Dedifferentiated amniotic fluid mesenchymal stem cell (primary cell): Measurements from ENCODE around the gene LSM5.
"Not testable (repeated sequence)": the region's sequence is repeated elsewhere in the genome, so short reads cannot be mapped to it uniquely, and the experiment has no call there.

Source experiments
- DNase-seq: peaks from one replicate; pipeline ENCODE4 v3.0.0-alpha.2; 2016; ENCODE audit errors: extremely low spot score

Gene LSM5

GRCh38 chr7:32506266-32507054 lies 16.3 kb upstream of the LSM5 start:
- DNase-seq = peak; percentile 52

- DNase-seq = no peak
Observed at GRCh38 chr7:32502728-32503127, 12.5 kb upstream of the LSM5 start.

GRCh38 chr7:32501522-32501921 lies 11.3 kb upstream of the LSM5 start:
- DNase-seq = peak; percentile 54

- DNase-seq = no peak
Observed at GRCh38 chr7:32500922-32501341, 10.8 kb upstream of the LSM5 start.

GRCh38 chr7:32500216-32500615 lies 10.0 kb upstream of the LSM5 start:
- not testable (repeated sequence) for DNase-seq

- DNase-seq = not testable (repeated sequence)
Observed at GRCh38 chr7:32499755-32500154, 9.6 kb upstream of the LSM5 start.

- no peak for DNase-seq
Observed at GRCh38 chr7:32496052-32496813, 6.1 kb upstream of the LSM5 start.

- DNase-seq = peak; percentile 93
Observed at GRCh38 chr7:32495298-32496051, 5.3 kb upstream of the LSM5 start, which contains the start of gene AVL9. Gene AVL9, plus strand, starts transcription at chr7:32495489. Its CDS starts 221 bp downstream, at chr7:32495710.

GRCh38 chr7:32494946-32495297 lies 4.7 kb upstream of the LSM5 start:
- DNase-seq = no peak

- no peak for DNase-seq
Observed at GRCh38 chr7:32489788-32490126, 423 bp downstream of the LSM5 start.

- DNase-seq = no peak
Observed at GRCh38 chr7:32481921-32482320, 8.3 kb downstream of the LSM5 start.

GRCh38 chr7:32481176-32481575 lies 9.0 kb downstream of the LSM5 start:
- no peak for DNase-seq

GRCh38 chr7:32479574-32480200 lies 10.5 kb downstream of the LSM5 start:
- DNase-seq = peak; percentile 78

GRCh38 chr7:32477649-32477980 lies 12.6 kb downstream of the LSM5 start:
- DNase-seq = no peak

- no peak for DNase-seq
Observed at GRCh38 chr7:32476816-32477648, 13.1 kb downstream of the LSM5 start.

- DNase-seq = no peak
Observed at GRCh38 chr7:32474008-32474407, 16.2 kb downstream of the LSM5 start.

- DNase-seq = no peak
Observed at GRCh38 chr7:32472015-32472414, 18.2 kb downstream of the LSM5 start.

GRCh38 chr7:32470871-32471270 lies 19.3 kb downstream of the LSM5 start:
- no peak for DNase-seq

- DNase-seq = not testable (repeated sequence)
Observed at GRCh38 chr7:32470004-32470403, 20.2 kb downstream of the LSM5 start.

- DNase-seq = not testable (repeated sequence)
Observed at GRCh38 chr7:32464641-32465416, 25.4 kb downstream of the LSM5 start.
